ENCODE measurements around the gene NFX1.

The NFX1 gene

GRCh38 chr9:33375238-33375840 is 85.0 kb downstream of the NFX1 start:
- ChIA-PET CTCF (interaction anchor here (0.6 to 6.0 kb wide), 23 partner anchors 10 to 465 kb away, joined by 3 to 49 read pairs (median 8); partner anchors contain the start of genes AQP3 and NOL6), POLR2A (interaction anchor here (0.7 to 0.8 kb wide), 2 partner anchors 71 to 92 kb away, joined by 3 read pairs; no protein-coding TSS in a partner anchor)
- 54% methylated on average over 15 of the region's 15 CpGs for WGBS (ENCODE audit: insufficient coverage)
- Histone ChIP-seq H3K27me3 (replicated peaks in 2 of 5; ENCODE audit: control insufficient read depth in 4 of 5, insufficient read depth in 5 of 5, low read length in 4 of 5) (no peaks in the 10 kb centered on the region), H3K27ac (ENCODE audit: insufficient read depth in 1 of 2, low read depth in 1 of 2, low read length in 2 of 2, poor library complexity in 1 of 2, severe bottlenecking in 2 of 2) (peak overlapping the region; percentile 4 to 60), H3K4me1 (ENCODE audit: control extremely low read depth in 1 of 4, control insufficient read depth in 4 of 4, insufficient read depth in 4 of 4, low read length in 3 of 4) (peaks cover 0 to 13% (median 9%) of the 10 kb centered on the region in 4 experiments), H3K9me3 (ENCODE audit: control extremely low read depth in 1 of 5, control insufficient read depth in 4 of 5, insufficient read depth in 2 of 5, low read depth in 1 of 5, low read length in 4 of 5) (no peaks in the 10 kb centered on the region), H3K36me3 (ENCODE audit: control insufficient read depth in 4 of 4, insufficient read depth in 4 of 4, low read length in 3 of 4) (peaks cover 0 to 28% (median 20%) of the 10 kb centered on the region in 4 experiments), H3K4me3 (ENCODE audit: control insufficient read depth in 1 of 7, extremely low read depth in 1 of 7, insufficient read depth in 4 of 7, low read depth in 2 of 7, low read length in 6 of 7) (peak overlapping the region in 5 of 7 experiments; percentile 23 to 65 (median 46))
- peak in 2 of 3 donors; percentile 66 to 69 for DNase-seq

DNA sequence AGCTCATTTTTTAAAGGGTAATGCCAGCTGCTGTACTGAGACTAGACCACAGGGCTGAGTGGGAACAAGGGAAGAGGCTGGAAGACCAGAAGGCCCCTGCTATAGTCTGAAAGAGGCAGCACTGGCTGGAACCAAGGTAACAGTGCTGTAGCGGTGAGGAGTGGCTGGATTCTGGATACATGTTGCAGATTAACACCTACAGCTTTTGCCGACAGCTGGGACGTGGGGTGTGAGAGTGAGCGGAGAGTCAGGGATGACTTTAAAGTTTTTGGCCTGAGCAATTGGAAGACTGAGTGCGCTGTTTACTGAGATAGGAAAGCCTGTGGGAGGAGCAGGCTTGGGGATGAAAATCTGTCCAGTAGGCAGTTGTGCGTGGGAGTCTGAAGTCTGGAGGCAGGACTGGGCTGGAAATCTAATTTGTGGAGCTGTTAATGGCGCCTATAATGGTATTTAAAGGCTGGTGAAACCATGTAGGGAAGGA is 85.6 kb downstream of the NFX1 start:
- no peak for DNase-seq
- H3K4me1 ChIP-seq (ENCODE audit: control extremely low read depth in 1 of 4, control insufficient read depth in 4 of 4, insufficient read depth in 4 of 4, low read length in 3 of 4): peaks cover 0 to 13% (median 8%) of the 10 kb centered on the region in 4 experiments
- CTCF ChIA-PET: interaction anchor here (1.0 to 6.0 kb wide), 19 partner anchors 11 to 247 kb away, joined by 3 to 49 read pairs (median 9); partner anchors contain the start of genes AQP3 and NOL6
- WGBS (ENCODE audit: insufficient coverage): 99% methylated on average over 7 of the region's 7 CpGs
- no peaks in the 10 kb centered on the region for H3K27me3 ChIP-seq (replicated peaks in 2 of 5; ENCODE audit: control insufficient read depth in 4 of 5, insufficient read depth in 5 of 5, low read length in 4 of 5)
- no peaks in the 10 kb centered on the region for H3K9me3 ChIP-seq (ENCODE audit: control extremely low read depth in 1 of 5, control insufficient read depth in 4 of 5, insufficient read depth in 2 of 5, low read depth in 1 of 5, low read length in 4 of 5)
- H3K4me3 ChIP-seq (ENCODE audit: control insufficient read depth in 1 of 7, extremely low read depth in 1 of 7, insufficient read depth in 4 of 7, low read depth in 2 of 7, low read length in 6 of 7): no peak overlapping the region
- POLR2A ChIA-PET: no interaction called here
- H3K36me3 ChIP-seq (ENCODE audit: control insufficient read depth in 4 of 4, insufficient read depth in 4 of 4, low read length in 3 of 4): peaks cover 0 to 23% (median 14%) of the 10 kb centered on the region in 4 experiments
- peak overlapping the region in 1 of 2 experiments; percentile 60 for H3K27ac ChIP-seq (ENCODE audit: insufficient read depth in 1 of 2, low read depth in 1 of 2, low read length in 2 of 2, poor library complexity in 1 of 2, severe bottlenecking in 2 of 2)

- Histone ChIP-seq H3K36me3 (ENCODE audit: control insufficient read depth in 4 of 4, insufficient read depth in 4 of 4, low read length in 3 of 4) (peaks cover 0 to 10% (median 5%) of the 10 kb centered on the region in 4 experiments), H3K27me3 (replicated peaks in 2 of 5; ENCODE audit: control insufficient read depth in 4 of 5, insufficient read depth in 5 of 5, low read length in 4 of 5) (no peaks in the 10 kb centered on the region), H3K4me1 (ENCODE audit: control extremely low read depth in 1 of 4, control insufficient read depth in 4 of 4, insufficient read depth in 4 of 4, low read length in 3 of 4) (peaks cover 0 to 13% (median 8%) of the 10 kb centered on the region in 4 experiments), H3K27ac (ENCODE audit: insufficient read depth in 1 of 2, low read depth in 1 of 2, low read length in 2 of 2, poor library complexity in 1 of 2, severe bottlenecking in 2 of 2) (no peak overlapping the region), H3K4me3 (ENCODE audit: control insufficient read depth in 1 of 7, extremely low read depth in 1 of 7, insufficient read depth in 4 of 7, low read depth in 2 of 7, low read length in 6 of 7) (no peak overlapping the region), H3K9me3 (ENCODE audit: control extremely low read depth in 1 of 5, control insufficient read depth in 4 of 5, insufficient read depth in 2 of 5, low read depth in 1 of 5, low read length in 4 of 5) (no peaks in the 10 kb centered on the region)
- CTCF ChIA-PET: interaction anchor here (1.3 to 3.7 kb wide), 2 partner anchors 14 to 75 kb away, joined by 3 to 22 read pairs; no protein-coding TSS in a partner anchor
- WGBS (ENCODE audit: insufficient coverage): 99% methylated on average over 10 of the region's 12 CpGs
- POLR2A ChIA-PET: no interaction called here
- DNase-seq: no peak
These were observed 86.9 kb downstream of the NFX1 start for GRCh38 chr9:33377089-33377715.

DNA sequence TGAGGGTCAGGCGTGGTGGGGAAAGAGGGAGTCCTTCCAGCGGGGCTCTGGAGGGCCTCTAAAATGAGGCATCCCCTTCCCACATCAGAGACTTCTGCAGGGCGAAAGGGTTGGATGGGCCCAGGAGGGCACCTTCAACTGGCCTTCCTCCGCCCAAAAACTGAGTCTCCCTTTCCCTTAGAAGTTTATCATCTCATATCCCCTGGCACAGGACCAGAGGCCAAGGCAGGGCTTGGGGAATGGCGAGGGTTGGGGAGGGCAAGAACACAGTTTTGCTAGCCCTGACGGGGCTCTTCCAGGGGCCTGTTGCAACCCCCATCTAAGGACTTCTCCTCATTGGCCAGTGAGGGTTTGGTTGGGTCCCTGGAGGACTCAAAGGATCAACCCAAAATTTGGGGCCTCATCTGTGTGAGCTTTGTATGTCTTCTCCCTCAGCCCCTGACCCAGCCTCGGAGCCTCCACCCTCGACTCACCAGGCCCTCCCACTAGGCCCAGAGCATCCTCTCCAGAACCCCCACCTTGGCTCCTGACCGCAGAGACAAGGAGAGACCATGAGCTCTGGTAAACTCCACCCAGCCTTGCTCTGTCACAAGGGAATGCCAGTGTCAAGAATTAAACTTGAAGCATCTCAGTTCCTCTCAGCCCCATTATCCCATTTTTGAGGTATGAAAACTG is 87.9 kb downstream of the NFX1 start:
- peaks cover 0 to 13% (median 8%) of the 10 kb centered on the region in 4 experiments for H3K4me1 ChIP-seq (ENCODE audit: control extremely low read depth in 1 of 4, control insufficient read depth in 4 of 4, insufficient read depth in 4 of 4, low read length in 3 of 4)
- ChIA-PET CTCF (no interaction called here), POLR2A (no interaction called here)
- DNase-seq: no peak
- H3K36me3 ChIP-seq (ENCODE audit: control insufficient read depth in 4 of 4, insufficient read depth in 4 of 4, low read length in 3 of 4): peaks cover 0 to 1% (median under 1%) of the 10 kb centered on the region in 4 experiments
- 95% methylated on average over 4 of the region's 9 CpGs for WGBS (ENCODE audit: insufficient coverage)
- no peak overlapping the region for H3K4me3 ChIP-seq (ENCODE audit: control insufficient read depth in 1 of 7, extremely low read depth in 1 of 7, insufficient read depth in 4 of 7, low read depth in 2 of 7, low read length in 6 of 7)
- H3K9me3 ChIP-seq (ENCODE audit: control extremely low read depth in 1 of 5, control insufficient read depth in 4 of 5, insufficient read depth in 2 of 5, low read depth in 1 of 5, low read length in 4 of 5): no peaks in the 10 kb centered on the region
- H3K27ac ChIP-seq (ENCODE audit: insufficient read depth in 1 of 2, low read depth in 1 of 2, low read length in 2 of 2, poor library complexity in 1 of 2, severe bottlenecking in 2 of 2): no peak overlapping the region
- no peaks in the 10 kb centered on the region for H3K27me3 ChIP-seq (replicated peaks in 2 of 5; ENCODE audit: control insufficient read depth in 4 of 5, insufficient read depth in 5 of 5, low read length in 4 of 5)

GRCh38 chr9:33379666-33380389 is 89.5 kb downstream of the NFX1 start:
- Histone ChIP-seq H3K4me3 (ENCODE audit: control insufficient read depth in 1 of 7, extremely low read depth in 1 of 7, insufficient read depth in 4 of 7, low read depth in 2 of 7, low read length in 6 of 7) (no peak overlapping the region), H3K9me3 (ENCODE audit: control extremely low read depth in 1 of 5, control insufficient read depth in 4 of 5, insufficient read depth in 2 of 5, low read depth in 1 of 5, low read length in 4 of 5) (no peaks in the 10 kb centered on the region), H3K36me3 (ENCODE audit: control insufficient read depth in 4 of 4, insufficient read depth in 4 of 4, low read length in 3 of 4) (no peaks in the 10 kb centered on the region), H3K4me1 (ENCODE audit: control extremely low read depth in 1 of 4, control insufficient read depth in 4 of 4, insufficient read depth in 4 of 4, low read length in 3 of 4) (peaks cover 0 to 10% (median 7%) of the 10 kb centered on the region in 4 experiments), H3K27ac (ENCODE audit: insufficient read depth in 1 of 2, low read depth in 1 of 2, low read length in 2 of 2, poor library complexity in 1 of 2, severe bottlenecking in 2 of 2) (no peak overlapping the region), H3K27me3 (replicated peaks in 2 of 5; ENCODE audit: control insufficient read depth in 4 of 5, insufficient read depth in 5 of 5, low read length in 4 of 5) (no peaks in the 10 kb centered on the region)
- CTCF ChIA-PET: interaction anchor here (1.3 kb wide), 1 partner anchor 90 kb away, joined by 3 read pairs; no protein-coding TSS in a partner anchor
- POLR2A ChIA-PET: no interaction called here
- no peak for DNase-seq
- WGBS (ENCODE audit: insufficient coverage): 96% methylated on average over 14 of the region's 14 CpGs

DNA sequence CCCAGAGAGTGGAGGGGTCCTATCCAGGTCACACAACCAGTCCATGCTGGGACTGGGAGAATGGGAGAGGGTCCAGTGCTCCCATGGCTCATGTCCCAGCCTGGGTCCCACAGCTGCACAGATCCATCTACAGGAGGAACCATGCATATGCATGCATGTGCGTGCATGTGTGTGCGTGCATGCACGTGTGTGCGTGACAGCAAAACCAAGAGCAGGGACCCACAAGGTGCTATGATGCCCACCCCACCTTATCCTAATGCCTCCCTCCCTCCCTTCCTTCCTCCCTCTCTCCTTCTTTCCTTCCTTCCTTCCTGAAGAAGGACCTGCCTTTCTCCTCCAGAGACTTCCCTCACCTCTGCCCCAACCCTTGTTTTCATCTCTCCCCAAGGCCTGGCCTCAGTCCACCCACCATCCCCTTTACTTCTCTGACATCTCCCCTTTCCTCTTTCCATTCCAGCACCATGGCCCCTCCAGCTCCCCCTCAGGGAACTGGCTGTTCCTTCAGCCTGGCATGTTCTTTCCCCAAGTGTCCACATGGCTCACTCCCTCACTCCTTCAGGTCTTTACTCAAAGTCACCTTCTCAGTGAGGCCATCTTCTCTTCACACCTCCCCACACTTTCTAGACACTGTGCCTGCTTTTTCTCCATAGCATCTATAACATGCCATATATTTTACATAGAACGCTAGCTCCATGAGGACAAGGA is 90.2 kb downstream of the NFX1 start:
- ChIA-PET CTCF (interaction anchor here (1.3 kb wide), 1 partner anchor 90 kb away, joined by 3 read pairs; no protein-coding TSS in a partner anchor), POLR2A (no interaction called here)
- Histone ChIP-seq H3K27me3 (replicated peaks in 2 of 5; ENCODE audit: control insufficient read depth in 4 of 5, insufficient read depth in 5 of 5, low read length in 4 of 5) (no peaks in the 10 kb centered on the region), H3K4me3 (ENCODE audit: control insufficient read depth in 1 of 7, extremely low read depth in 1 of 7, insufficient read depth in 4 of 7, low read depth in 2 of 7, low read length in 6 of 7) (no peak overlapping the region), H3K4me1 (ENCODE audit: control extremely low read depth in 1 of 4, control insufficient read depth in 4 of 4, insufficient read depth in 4 of 4, low read length in 3 of 4) (peaks cover 0 to 3% (median 2%) of the 10 kb centered on the region in 4 experiments), H3K9me3 (ENCODE audit: control extremely low read depth in 1 of 5, control insufficient read depth in 4 of 5, insufficient read depth in 2 of 5, low read depth in 1 of 5, low read length in 4 of 5) (no peaks in the 10 kb centered on the region), H3K27ac (ENCODE audit: insufficient read depth in 1 of 2, low read depth in 1 of 2, low read length in 2 of 2, poor library complexity in 1 of 2, severe bottlenecking in 2 of 2) (no peak overlapping the region), H3K36me3 (ENCODE audit: control insufficient read depth in 4 of 4, insufficient read depth in 4 of 4, low read length in 3 of 4) (no peaks in the 10 kb centered on the region)
- peak; percentile 15 to 36 (median 25) for DNase-seq
- WGBS (ENCODE audit: insufficient coverage): 97% methylated on average over 5 of the region's 5 CpGs

Measured in common myeloid progenitor, CD34-positive (primary cell).